Common myeloid progenitor, CD34-positive (primary cell): ENCODE measurements around the gene FGF23. TPM values are rescaled to one million over a fixed set of nuclear protein-coding genes. Genes with fewer than 3 reads are reported as not detected.

ENCODE experiments used
- CTCF ChIA-PET: fragments of 350-600 bp; sonication (Branson Sonifier 250); formaldehyde crosslinking; loops from one replicate; lab custom pipeline; 2021; ENCODE audit warnings: antibody characterized with exemption; lab: Charles Lee
- POLR2A ChIA-PET: fragments of 350-600 bp; sonication (Branson Sonifier 250); formaldehyde crosslinking; loops from one replicate; lab custom pipeline; 2021; ENCODE audit warnings: antibody characterized with exemption; lab: Charles Lee
- DNase-seq, 3 donors: peaks; one replicate each; pipeline versions ENCODE4 v3.0.0 to v3.0.0-alpha.2; 2013
- H3K27ac ChIP-seq, 2 experiments: 1 replicate in 1 of 2; 2 replicates in 1 of 2; pipeline ENCODE4 v1.7.0; 2013; ENCODE audit warnings: inconsistent platforms in 2 of 2, low read length in 2 of 2, mild to moderate bottlenecking in 2 of 2, low read depth in 1 of 2, moderate library complexity in 1 of 2; ENCODE audit not compliant: severe bottlenecking in 2 of 2, insufficient read depth in 1 of 2, poor library complexity in 1 of 2
- H3K27me3 ChIP-seq, 5 experiments: replicated peaks in 2 of 5; 1 replicate in 3 of 5; 2 replicates in 2 of 5; pipeline versions ENCODE4 v1.6.1 to v1.7.0; 2013; ENCODE audit warnings: low read length in 4 of 5, mild to moderate bottlenecking in 2 of 5, moderate library complexity in 2 of 5, inconsistent platforms in 1 of 5; ENCODE audit not compliant: insufficient read depth in 5 of 5, control insufficient read depth in 4 of 5
- H3K36me3 ChIP-seq, 4 experiments: 1 replicate in 2 of 4; 2 replicates in 2 of 4; pipeline versions ENCODE4 v1.6.1 to v1.7.0; 2013; ENCODE audit warnings: low read length in 3 of 4, control low read depth in 1 of 4, mild to moderate bottlenecking in 1 of 4; ENCODE audit not compliant: control insufficient read depth in 4 of 4, insufficient read depth in 4 of 4
- H3K4me1 ChIP-seq, 4 experiments: 1 replicate in 3 of 4; 2 replicates in 1 of 4; pipeline versions ENCODE4 v1.6.1 to v1.7.1; 2013; ENCODE audit warnings: low read length in 3 of 4, mild to moderate bottlenecking in 3 of 4, control low read depth in 1 of 4, inconsistent platforms in 1 of 4, moderate library complexity in 1 of 4; ENCODE audit not compliant: control insufficient read depth in 4 of 4, insufficient read depth in 4 of 4; ENCODE audit errors: control extremely low read depth in 1 of 4
- H3K4me3 ChIP-seq, 7 experiments: 1 replicate in 4 of 7; 2 replicates in 3 of 7; pipeline versions ENCODE4 v1.5.1 to v1.7.0; 2013; ENCODE audit warnings: mild to moderate bottlenecking in 7 of 7, low read length in 6 of 7, moderate library complexity in 6 of 7, inconsistent platforms in 2 of 7, low read depth in 2 of 7, control low read depth in 1 of 7; ENCODE audit not compliant: insufficient read depth in 4 of 7, control insufficient read depth in 1 of 7; ENCODE audit errors: extremely low read depth in 1 of 7
- H3K9me3 ChIP-seq, 5 experiments: 1 replicate in 4 of 5; 2 replicates in 1 of 5; pipeline versions ENCODE4 v1.6.1 to v1.7.1; 2013; ENCODE audit warnings: low read length in 4 of 5, mild to moderate bottlenecking in 2 of 5, inconsistent platforms in 1 of 5, low read depth in 1 of 5, moderate library complexity in 1 of 5; ENCODE audit not compliant: control insufficient read depth in 4 of 5, insufficient read depth in 2 of 5; ENCODE audit errors: control extremely low read depth in 1 of 5
- WGBS: methylation state at CpG from one replicate; pipeline ENCODE4 v1.1.5; 2013; ENCODE audit not compliant: insufficient coverage; 5-methylcytosine and 5-hydroxymethylcytosine counted together
- polyA plus RNA-seq: library from polyadenylated mRNA; unstranded; fragments of 120-200 nt; gene quantifications from one replicate; pipeline ENCODE4 v1.2.1, GENCODE V29; 2013

Gene FGF23
- not detected for polyA plus RNA-seq

- POLR2A ChIA-PET: no interaction called here
- CTCF ChIA-PET: interaction anchor here (1.1 to 1.6 kb wide), 2 partner anchors 10 to 11 kb away, joined by 3 to 5 read pairs; no protein-coding TSS in a partner anchor
- H3K9me3 ChIP-seq: no peaks in the 10 kb centered on the region
- no peak within 1 kb of the TSS for H3K27ac ChIP-seq
- no peak for DNase-seq
- WGBS: 43% methylated on average over 5 of the region's 7 CpGs
- no peaks in the 10 kb centered on the region for H3K4me1 ChIP-seq
- no peak within 1 kb of the TSS for H3K4me3 ChIP-seq
- H3K27me3 ChIP-seq: peaks cover 0 to 33% (median 6%) of the 10 kb centered on the region in 5 experiments
- H3K36me3 ChIP-seq: no peaks in the 10 kb centered on the region
Observed at GRCh38 chr12:4379405-4379804, at the start of gene FGF23. TSS of gene FGF23 (minus strand) at chr12:4379712. CDS start at chr12:4379582, 130 bp downstream.

GRCh38 chr12:4424422-4424821 lies 44.9 kb upstream of the FGF23 start:
- no peaks in the 10 kb centered on the region for H3K36me3 ChIP-seq
- WGBS: 98% methylated on average over 5 of the region's 6 CpGs
- no peak overlapping the region for H3K27ac ChIP-seq
- no peaks in the 10 kb centered on the region for H3K9me3 ChIP-seq
- ChIA-PET CTCF (no interaction called here), POLR2A (no interaction called here)
- no peak for DNase-seq
- no peak overlapping the region for H3K4me3 ChIP-seq
- no peaks in the 10 kb centered on the region for H3K27me3 ChIP-seq
- H3K4me1 ChIP-seq: peaks cover 0 to 7% (median 0%) of the 10 kb centered on the region in 4 experiments

- H3K27me3 ChIP-seq: no peaks in the 10 kb centered on the region
- POLR2A ChIA-PET: no interaction called here
- H3K4me3 ChIP-seq: no peak overlapping the region
- no peaks in the 10 kb centered on the region for H3K9me3 ChIP-seq
- CTCF ChIA-PET: interaction anchor here (1.1 to 4.5 kb wide), 3 partner anchors 8 to 42 kb away, joined by 3 to 30 read pairs (median 10); no protein-coding TSS in a partner anchor
- no peak overlapping the region for H3K27ac ChIP-seq
- no peak for DNase-seq
- WGBS: 83% methylated on average over 5 of the region's 11 CpGs
- H3K4me1 ChIP-seq: peaks cover 0 to 7% (median 0%) of the 10 kb centered on the region in 4 experiments
- H3K36me3 ChIP-seq: no peaks in the 10 kb centered on the region
Observed at GRCh38 chr12:4423528-4424195, 44.1 kb upstream of the FGF23 start.

- ChIA-PET CTCF (interaction anchor here (0.6 to 4.5 kb wide), 5 partner anchors 9 to 581 kb away, joined by 3 to 30 read pairs (median 6); no protein-coding TSS in a partner anchor), POLR2A (no interaction called here)
- no peak for DNase-seq
- 95% methylated on average over 6 of the region's 9 CpGs for WGBS
- no peak overlapping the region for H3K4me3 ChIP-seq
- no peak overlapping the region for H3K27ac ChIP-seq
- no peaks in the 10 kb centered on the region for H3K27me3 ChIP-seq
- H3K36me3 ChIP-seq: no peaks in the 10 kb centered on the region
- H3K4me1 ChIP-seq: peaks cover 0 to 8% (median 0%) of the 10 kb centered on the region in 4 experiments
- H3K9me3 ChIP-seq: no peaks in the 10 kb centered on the region
Observed at GRCh38 chr12:4422985-4423384, 43.5 kb upstream of the FGF23 start.

GRCh38 chr12:4421590-4422031 lies 42.1 kb upstream of the FGF23 start:
- POLR2A ChIA-PET: no interaction called here
- H3K27ac ChIP-seq: no peak overlapping the region
- no peaks in the 10 kb centered on the region for H3K36me3 ChIP-seq
- no peak overlapping the region for H3K4me3 ChIP-seq
- WGBS: 27% methylated on average over 3 of the region's 4 CpGs
- no peaks in the 10 kb centered on the region for H3K27me3 ChIP-seq
- CTCF ChIA-PET: interaction anchor here (0.6 to 4.5 kb wide), 11 partner anchors 9 to 105 kb away, joined by 3 to 30 read pairs (median 4); partner anchors contain the start of gene FGF6
- peaks cover 0 to 22% (median 2%) of the 10 kb centered on the region in 4 experiments for H3K4me1 ChIP-seq
- peak; percentile 33 to 45 (median 38) for DNase-seq
- H3K9me3 ChIP-seq: no peaks in the 10 kb centered on the region

GRCh38 chr12:4420138-4420670 lies 40.7 kb upstream of the FGF23 start:
- Histone ChIP-seq H3K4me3 (no peak overlapping the region), H3K4me1 (peaks cover 4 to 32% (median 13%) of the 10 kb centered on the region in 4 experiments), H3K9me3 (no peaks in the 10 kb centered on the region), H3K36me3 (no peaks in the 10 kb centered on the region), H3K27me3 (no peaks in the 10 kb centered on the region), H3K27ac (no peak overlapping the region)
- CTCF ChIA-PET: interaction anchor here (0.8 to 4.5 kb wide), 14 partner anchors 8 to 115 kb away, joined by 3 to 30 read pairs (median 3); no protein-coding TSS in a partner anchor
- WGBS: 95% methylated on average over 3 of the region's 5 CpGs
- DNase-seq: no peak
- POLR2A ChIA-PET: no interaction called here

GRCh38 chr12:4418913-4419312 lies 39.4 kb upstream of the FGF23 start:
- WGBS: 100% methylated on average over 4 of the region's 5 CpGs
- POLR2A ChIA-PET: no interaction called here
- H3K36me3 ChIP-seq: no peaks in the 10 kb centered on the region
- H3K27me3 ChIP-seq: no peaks in the 10 kb centered on the region
- H3K4me1 ChIP-seq: peaks cover 4 to 43% (median 24%) of the 10 kb centered on the region in 4 experiments
- H3K27ac ChIP-seq: no peak overlapping the region
- no peak overlapping the region for H3K4me3 ChIP-seq
- no peak for DNase-seq
- CTCF ChIA-PET: interaction anchor here (1.0 kb wide), 1 partner anchor 14 kb away, joined by 3 read pairs; no protein-coding TSS in a partner anchor
- no peaks in the 10 kb centered on the region for H3K9me3 ChIP-seq
